SKM-1 treated with dmso at 0.1 percent for 144 hours (cell line): Measurements from ENCODE around the gene CCNDBP1.
"Not testable (repeated sequence)": the region's sequence is repeated elsewhere in the genome, so short reads cannot be mapped to it uniquely, and the experiment has no call there.

Experiments
- DNase-seq: peaks from one replicate; lab custom pipeline; 2025; ENCODE audit not compliant: unreplicated experiment; lab: John Stamatoyannopoulos, UW

Gene CCNDBP1, protein sequence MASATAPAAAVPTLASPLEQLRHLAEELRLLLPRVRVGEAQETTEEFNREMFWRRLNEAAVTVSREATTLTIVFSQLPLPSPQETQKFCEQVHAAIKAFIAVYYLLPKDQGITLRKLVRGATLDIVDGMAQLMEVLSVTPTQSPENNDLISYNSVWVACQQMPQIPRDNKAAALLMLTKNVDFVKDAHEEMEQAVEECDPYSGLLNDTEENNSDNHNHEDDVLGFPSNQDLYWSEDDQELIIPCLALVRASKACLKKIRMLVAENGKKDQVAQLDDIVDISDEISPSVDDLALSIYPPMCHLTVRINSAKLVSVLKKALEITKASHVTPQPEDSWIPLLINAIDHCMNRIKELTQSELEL

DNA sequence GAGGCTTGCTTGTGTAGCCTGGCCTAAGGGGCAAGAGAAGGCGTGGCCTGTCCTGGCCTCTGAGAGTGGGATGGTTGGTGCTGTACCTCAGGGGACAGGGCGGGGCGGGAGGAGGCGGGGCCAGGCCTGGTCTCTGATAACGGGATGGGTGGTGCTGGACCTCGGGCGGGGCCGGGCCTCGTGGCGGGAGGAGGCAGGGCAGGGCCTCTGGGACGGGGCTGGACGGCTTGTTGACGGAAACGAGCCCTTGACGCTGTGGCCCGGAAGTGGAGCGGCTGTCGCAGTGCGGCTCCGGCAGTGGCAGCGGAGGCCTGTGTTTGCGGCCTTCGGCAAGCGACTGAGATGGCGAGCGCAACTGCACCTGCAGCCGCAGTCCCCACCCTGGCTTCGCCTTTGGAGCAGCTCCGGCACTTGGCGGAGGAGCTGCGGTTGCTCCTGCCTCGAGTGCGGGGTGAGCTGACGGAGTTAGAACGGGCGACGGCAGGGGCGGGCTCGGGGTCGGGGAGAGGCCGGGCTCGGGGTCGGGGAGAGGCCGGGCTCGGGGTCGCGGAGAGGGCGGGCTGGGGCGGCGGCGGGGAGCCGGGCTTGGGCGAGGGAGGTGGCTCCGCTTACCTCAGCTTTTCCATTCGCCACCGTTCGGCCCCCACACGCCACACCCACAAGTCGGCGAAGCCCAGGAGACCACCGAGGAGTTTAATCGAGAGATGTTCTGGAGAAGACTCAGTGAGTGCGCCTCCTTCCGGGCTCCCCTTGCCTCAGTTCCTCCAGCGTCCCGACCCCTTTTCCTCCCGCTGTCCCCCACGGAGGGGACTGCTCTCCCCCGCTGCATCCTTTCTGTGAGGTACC, at the start of gene CCNDBP1:
CCNDBP1 (plus strand) TSS at position 247 of the 846 bp plus-strand sequence; CDS start at position 343, 96 bp downstream.
- DNase-seq: peak; percentile 89

DNA sequence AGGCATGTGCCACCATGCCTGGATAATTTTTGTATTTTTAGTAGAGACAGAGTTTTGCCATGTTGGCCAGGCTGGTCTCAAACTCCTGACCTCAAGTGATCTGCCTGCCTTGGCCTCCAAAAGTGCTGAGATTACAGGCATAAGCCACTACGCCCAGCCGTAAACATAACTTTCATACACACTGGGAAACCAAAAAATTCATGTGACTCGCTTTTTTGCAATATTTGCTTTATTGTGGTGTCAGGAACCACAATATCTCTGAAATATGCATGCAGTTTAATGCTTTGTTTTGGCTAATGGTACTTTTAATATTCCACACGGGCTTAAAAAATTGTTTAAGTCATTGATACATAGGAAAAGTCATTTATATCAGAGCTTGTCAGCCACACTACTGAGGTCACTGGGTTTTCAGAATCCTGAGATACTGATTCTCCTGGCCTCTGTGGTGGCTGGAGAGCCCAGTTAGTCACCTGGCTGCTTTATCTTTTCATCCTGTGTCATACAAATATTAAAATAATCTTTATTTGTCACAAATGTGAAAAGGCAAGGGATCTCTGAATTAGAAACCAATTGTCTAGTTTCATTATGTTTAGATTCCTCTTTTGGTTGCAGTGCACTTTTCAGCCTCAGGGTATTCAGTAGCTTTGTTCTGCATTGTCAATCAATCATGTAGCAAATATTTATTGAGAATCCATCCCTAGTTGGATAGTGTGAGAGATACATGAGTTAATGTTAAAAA, 41.8 kb upstream of the CCNDBP1 start:
- DNase-seq: no peak

DNA sequence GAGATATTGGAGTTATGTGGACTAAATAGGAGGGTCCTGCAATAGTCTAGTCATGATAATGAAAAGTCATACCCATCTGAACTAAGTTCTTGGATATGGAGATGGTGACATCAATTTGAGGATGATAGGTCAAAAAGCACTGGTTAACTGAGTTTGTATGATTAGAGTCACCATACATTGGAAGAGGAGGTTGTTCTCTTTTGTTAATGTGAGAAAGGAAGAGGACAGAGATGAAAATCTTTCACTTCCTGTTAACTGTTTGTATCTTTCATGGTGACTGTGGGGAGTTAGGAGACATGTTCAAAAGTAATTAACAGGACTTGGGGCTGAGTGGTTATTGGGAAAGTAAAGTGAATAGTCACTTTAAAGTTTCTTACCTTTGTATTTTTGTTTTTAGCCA, 40.7 kb upstream of the CCNDBP1 start:
- DNase-seq: no peak

DNA sequence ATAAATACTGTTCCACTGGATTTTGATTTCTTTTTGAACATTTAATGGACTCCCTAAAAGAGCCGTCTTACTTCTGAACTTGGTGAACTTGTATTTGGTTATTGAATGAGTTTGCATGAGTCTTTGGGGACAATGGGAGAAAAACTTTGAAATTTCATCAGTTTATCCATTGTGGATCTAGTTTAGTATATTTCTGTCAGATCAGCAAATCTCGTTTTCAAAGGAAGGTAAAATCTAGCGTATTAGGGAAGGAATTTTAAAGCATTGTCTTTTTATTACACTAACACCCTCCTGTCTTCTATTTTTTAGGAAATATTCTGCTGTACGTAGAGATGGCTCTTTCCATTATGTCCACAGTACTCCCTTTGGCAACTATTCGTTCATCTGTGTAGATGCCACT, 39.0 kb upstream of the CCNDBP1 start:
- no peak for DNase-seq

DNA sequence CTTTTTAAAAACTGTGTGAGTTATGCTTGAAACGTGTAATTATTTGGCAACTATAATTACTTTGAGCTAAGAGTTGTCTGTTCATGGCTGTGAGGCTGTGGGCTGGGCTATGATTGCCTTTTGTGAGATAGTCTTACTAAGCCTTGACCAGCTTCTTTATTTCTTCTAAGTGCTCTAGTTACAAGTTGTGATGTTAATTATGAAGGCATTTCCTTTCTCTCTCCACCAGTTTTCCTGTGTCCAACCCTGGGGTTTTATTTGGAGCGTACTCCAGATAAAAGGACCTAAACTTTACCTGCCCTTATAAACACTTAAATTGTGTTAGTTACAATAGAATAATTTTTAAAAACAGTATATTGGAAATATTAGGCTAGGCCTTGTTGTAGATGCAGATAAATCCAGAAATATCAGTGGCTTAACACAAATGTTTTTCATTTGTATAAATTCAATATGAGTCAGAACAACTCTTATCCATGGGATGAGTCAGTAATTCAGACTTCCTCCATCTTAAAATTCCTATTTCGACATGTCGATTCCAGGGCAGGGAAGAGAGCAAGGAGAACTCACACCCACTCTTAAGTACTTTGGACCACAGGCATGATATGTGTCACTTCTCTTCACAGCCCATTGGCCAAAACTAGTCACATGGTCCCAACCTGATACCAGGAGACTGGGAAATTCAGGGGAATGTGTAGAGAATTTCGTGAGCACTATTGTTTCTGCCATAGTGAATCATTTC, 34.8 kb upstream of the CCNDBP1 start:
- no peak for DNase-seq

DNA sequence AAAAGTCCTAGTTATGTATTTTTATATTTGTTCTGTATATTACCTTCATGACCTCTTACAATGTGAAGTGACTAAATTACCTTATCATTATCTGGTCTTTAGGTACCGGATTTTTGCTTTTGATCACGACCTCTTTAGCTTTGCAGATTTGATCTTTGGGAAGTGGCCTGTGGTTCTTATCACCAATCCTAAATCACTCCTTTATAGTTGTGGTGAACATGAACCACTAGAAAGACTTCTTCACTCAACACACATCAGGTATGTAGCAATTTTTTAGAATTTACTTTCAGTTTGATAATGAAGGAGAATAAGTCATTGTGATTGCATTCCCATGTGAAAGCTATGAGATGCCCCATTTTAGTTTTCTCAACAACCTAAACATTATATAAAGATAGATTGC, 33.5 kb upstream of the CCNDBP1 start:
- DNase-seq: no peak

DNA sequence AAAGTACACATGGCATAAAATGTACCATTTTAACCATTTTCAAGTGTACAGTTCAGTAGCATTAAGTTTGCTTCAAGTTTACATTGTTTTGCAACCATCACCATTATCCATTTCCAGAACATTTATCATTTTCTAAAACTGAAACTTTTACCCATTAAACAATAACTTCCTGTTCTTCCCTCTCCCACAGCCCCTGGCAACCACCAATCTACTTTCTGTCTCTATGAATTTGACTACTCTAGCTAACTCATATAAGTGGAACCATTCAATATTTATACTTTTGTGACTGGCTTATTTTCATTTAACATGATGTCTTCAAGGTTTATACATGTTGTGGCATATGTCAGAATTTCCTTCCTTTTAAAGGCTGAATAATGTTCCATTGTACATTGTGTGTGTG, 31.9 kb upstream of the CCNDBP1 start:
- DNase-seq: no peak

DNA sequence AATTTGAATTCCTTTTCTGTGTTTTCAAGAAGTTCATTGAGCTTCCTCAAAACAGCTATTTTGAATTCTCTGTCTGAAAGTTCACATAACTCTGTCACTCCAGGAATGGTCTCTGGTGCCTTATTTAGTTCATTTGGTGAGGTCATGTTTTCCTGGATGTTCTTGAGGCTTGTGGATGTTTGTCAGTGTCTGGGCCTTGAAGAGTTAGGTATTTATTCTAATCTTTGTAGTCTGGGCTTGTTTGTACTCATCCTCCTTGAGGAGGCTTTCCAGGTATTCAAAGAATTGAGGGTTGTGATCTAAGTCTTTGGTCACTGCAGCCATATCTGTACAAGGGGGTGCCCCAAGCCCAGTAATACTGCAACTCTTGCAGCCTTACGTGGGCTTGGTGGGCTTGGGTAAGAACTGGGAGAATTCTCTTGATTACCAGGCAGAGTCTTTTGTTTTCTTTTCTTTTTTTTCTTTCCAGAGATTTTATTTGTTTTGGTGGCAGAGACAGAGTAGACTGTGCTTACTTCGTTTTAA, 19.3 kb upstream of the CCNDBP1 start:
- no peak for DNase-seq

DNA sequence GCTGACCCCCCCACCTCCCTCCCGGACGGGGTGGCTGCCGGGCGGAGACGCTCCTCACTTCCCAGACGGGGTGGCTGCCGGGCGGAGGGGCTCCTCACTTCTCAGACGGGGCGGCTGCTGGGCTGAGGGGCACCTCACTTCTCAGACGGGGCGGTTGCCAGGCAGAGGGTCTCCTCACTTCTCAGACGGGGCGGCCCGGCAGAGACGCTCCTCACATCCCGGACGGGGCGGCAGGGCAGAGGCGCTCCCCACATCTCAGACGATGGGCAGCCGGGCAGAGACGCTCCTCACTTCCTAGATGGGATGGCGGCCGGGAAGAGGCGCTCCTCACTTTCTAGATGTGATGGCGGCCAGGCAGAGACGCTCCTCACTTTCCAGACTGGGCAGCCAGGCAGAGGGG, 17.9 kb upstream of the CCNDBP1 start:
- DNase-seq: not testable (repeated sequence)

DNA sequence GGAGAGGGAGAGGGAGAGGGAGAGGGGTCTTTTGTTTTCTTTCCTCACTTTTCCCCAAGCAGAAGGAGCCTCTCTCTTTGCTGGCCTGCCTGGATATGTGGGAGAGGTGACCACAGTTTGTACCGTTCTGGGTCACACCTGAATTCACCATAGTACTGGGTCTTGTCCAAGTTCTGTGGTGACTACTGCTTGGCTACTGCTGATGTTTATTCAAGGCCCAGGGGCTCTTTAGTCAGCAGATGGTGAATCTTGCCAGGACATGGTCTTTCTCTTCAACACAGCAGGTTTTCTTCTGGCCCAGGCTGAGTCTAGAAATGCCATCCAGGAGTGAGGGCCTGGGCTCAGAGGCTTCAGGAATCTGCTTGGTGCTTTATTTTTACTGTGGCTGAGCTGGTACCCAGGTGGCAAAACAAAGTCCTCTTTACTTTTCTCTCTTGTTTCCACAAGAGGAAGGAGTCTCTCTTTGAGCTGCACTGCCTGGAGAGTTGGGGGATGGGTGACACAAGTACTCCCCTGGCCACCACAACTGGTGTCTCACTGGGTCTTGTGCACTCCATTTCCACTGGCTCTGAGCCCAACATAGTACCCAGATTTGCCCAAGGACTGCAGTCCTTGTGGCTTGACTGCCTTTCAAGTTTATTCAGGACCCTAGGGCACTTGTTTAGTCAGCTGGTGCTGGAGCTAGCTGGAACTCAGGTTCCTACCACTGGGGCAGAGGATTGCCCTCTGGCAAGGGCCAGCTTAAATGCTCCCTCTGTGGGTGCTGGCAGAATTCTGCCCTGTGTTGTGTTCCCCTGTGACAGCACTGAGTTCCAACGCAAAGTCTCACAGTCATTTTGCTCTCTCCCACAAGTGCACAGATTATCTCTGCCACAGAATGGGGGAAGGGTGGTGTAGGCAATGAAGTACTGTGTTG, 16.8 kb upstream of the CCNDBP1 start:
- no peak for DNase-seq

DNA sequence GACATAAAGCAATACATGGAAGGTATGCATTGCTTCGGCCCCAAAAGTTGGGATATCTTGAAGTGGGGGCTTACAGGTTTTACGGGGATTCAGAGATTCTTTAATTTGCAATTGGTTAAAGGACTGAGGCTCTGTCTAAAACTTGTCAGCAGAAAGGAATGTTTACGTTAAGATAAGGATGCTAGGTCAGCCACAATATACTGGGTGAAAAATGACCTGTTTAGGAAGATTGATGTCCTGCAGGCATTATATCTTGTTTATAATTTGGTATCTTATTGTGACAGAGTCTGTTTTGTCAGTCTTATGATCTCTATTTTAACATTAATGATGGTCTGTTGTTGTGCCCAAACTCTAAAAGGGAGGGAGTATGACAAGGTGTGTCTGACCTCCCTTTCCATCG, 15.3 kb upstream of the CCNDBP1 start:
- DNase-seq: no peak

DNA sequence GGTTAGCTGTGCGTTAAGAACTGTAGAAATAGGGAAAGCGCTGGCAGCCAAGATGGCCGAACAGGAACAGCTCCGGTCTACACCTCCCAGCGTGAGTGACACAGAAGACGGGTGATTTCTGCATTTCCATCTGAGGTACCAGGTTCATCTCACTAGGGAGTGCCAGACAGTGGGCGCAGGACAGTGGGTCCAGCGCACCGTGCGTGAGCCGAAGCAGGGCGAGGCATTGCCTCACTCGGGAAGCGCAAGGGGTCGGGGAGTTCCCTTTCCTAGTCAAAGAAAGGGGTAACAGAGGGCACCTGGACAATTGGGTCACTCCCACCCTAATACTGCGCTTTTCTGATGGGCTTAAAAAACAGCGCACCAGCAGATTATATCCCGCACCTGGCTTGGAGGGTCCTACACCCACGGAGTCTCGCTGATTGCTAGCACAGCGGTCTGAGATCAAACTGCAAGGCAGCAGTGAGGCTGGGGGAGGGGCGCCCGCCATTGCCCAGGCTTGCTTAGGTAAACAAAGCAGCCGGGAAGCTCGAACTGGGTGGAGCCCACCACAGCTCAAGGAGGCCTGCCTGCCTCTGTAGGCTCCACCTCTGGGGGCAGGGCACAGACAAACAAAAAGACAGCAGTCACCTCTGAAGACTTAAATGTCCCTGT, 9.4 kb upstream of the CCNDBP1 start:
- not testable (repeated sequence) for DNase-seq

DNA sequence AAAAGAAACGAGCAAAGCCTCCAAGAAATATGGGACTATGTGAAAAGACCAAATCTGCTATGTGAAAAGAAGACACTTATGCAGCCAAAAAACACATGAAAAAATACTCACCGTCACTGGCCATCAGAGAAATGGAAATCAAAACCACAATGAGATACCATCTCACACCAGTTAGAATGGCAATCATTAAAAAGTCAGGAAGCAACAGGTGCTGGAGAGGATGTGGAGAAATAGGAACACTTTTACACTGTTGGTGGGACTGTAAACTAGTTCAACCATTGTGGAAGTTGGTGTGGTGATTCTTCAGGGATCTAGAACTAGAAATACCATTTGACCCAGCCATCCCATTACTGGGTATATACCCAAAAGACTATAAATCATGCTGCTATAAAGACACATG, 8.1 kb upstream of the CCNDBP1 start:
- DNase-seq: not testable (repeated sequence)

DNA sequence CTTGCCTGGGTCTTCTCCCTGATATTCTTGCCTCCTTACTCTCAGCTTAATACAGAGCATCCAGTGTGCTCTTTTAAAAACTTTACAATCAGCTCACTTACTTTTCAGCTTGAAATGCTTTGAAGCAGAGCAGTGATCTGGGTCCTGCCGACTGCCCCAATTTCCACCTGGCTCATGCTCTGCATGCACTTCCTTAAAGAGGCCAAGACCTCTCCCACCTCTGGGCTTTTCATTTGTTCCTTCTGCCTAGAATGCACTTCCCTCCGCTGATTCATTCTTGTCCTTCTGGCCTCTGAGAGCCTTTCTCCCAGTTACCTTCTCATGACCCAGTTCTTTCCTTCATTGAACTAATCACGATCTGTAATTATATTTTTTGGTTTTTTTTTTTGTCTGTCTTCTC, 1.9 kb upstream of the CCNDBP1 start:
- no peak for DNase-seq

DNA sequence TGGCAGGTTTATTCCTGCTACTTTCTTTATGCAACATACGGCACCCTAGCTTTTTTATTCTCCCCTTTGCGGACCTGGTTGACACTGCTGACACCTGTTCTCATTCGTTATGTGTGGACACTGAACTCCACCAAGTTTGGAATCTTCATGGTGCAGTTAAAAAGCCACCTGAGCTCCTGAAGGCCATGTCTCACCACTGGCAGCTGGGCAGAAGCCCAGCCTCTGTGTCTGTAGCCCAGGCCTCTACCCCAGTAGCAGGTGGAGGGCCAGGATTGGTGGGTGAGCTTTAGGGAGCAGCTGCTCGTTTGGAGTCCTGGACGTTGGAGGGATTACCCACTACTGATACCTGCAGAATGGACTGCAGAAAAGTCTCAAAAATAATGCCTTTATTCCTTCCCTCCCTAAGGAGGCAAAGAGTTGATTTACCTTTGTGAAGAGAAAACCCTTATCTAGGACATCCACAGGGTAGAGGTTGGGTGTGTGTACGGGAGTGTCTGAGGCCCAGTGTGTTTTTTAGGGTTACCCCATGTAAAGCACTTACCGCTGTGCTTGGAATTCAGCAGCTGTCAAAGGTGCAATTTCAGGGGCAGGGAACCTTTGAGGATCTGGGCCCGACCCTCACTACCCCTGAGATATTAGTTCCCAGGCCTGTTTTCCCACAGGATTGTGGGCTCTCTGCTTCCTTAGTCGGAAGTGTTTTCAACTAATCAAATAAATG, 637 bp upstream of the CCNDBP1 start:
- DNase-seq: no peak

DNA sequence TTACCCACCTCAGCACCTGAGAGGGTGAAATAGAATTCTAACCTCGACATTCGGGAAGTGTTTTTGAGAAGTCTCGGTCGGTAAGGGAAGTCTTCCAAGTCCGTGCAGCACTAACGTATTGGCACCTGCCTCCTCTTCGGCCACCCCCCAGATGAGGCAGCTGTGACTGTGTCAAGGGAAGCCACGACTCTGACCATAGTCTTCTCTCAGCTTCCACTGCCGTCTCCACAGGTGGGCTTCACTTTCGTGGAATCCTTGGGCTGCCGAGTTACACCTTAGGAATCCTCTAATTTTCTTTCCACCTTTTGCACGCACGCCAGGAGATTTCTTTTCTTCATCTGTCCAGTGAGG, 775 bp downstream of the CCNDBP1 start:
- no peak for DNase-seq

DNA sequence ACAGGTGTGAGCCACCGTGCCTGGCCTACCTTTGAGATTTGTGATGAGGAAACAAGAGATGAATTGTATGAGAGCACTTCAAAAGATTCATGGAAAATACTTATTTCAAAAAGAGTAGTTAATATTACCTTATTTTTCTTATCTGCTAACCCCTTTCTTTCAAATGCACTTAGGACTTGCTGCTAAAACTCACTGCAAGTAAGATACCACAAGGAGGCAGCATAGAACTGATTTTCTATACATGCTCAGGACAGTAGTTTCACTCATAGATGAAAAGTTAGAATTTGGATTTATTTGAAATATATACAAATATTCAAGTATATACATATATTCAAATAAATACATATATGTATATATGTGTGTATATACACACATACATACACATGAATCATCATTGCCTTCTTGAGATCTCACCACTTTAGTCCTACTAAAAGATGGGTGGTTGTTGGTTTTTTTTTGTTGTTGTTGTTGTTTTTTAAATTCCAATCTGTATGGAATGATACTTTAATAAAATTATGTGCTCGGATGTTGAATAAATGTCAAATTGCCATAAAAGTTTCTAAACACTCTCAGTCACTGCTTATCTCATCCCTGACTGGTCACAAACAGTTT, 2.4 kb downstream of the CCNDBP1 start:
- DNase-seq: peak; percentile 62

DNA sequence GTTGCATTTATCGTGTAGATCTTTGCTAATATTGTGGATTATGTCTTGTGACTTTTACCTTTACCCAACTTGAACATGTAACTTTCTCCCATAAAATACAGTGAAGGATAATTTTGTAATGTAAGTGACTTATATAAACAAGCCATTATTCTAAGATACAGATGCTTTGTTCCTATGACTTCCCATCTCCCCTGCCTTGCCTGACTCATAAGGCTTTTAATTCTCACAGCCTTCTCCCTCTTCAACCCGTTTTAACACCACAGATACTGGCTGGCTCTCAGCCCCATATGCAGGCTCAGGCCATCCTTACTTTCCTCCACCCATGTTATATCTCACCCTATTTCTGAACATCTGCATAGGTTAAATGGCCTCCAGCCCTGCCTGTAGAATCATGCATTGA, 4.1 kb downstream of the CCNDBP1 start:
- no peak for DNase-seq
